Brain microvascular endothelial cell (primary cell): ENCODE results near the gene AFAP1L2.

ENCODE experiments used
- DNase-seq: peaks from one replicate; pipeline ENCODE4 v3.0.0-alpha.2; 2020
- H3K27ac ChIP-seq: fragments of 250-450 bp; sonication (Bioruptor Pico); 2 replicates; pipeline ENCODE4 v1.5.1; 2020; ENCODE audit warnings: mild to moderate bottlenecking, moderate library complexity
- H3K27me3 ChIP-seq: fragments of 250-450 bp; sonication (Bioruptor Pico); replicated peaks from 2 replicates; pipeline ENCODE4 v1.5.1; 2020; ENCODE audit warnings: mild to moderate bottlenecking
- H3K36me3 ChIP-seq: fragments of 250-450 bp; sonication (Bioruptor Pico); replicated peaks from 2 replicates; pipeline ENCODE4 v1.5.1; 2020; ENCODE audit warnings: mild to moderate bottlenecking
- H3K4me3 ChIP-seq: 2 replicates; pipeline ENCODE4 v1.5.1; 2011; ENCODE audit warnings: low read depth, mild to moderate bottlenecking, control low read depth, low read length, moderate library complexity
- CTCF ChIP-seq: IDR thresholded peaks from 2 replicates; pipeline ENCODE4 v1.5.1; 2011; ENCODE audit warnings: low read depth, mild to moderate bottlenecking, moderate library complexity, low read length, control low read depth, inconsistent platforms; ENCODE audit errors: missing control alignments
- in situ Hi-C: cut with HindIII; loops from 2 replicates; pipeline ENCODE4 v1.10.0; 2017; ENCODE audit warnings: low sequenced_read_pairs, low pct_ligation_motif_present

The AFAP1L2 gene

GRCh38 chr10:114290038-114290437 is 114.3 kb downstream of the AFAP1L2 start:
- no peak for DNase-seq
- no peak overlapping the region for H3K27ac ChIP-seq
- no peak overlapping the region for H3K4me3 ChIP-seq

GRCh38 chr10:114289096-114289436 is 115.2 kb downstream of the AFAP1L2 start:
- TF ChIP-seq CTCF, result no peak
- Histone ChIP-seq H3K4me3 (no peak overlapping the region), H3K27ac (no peak overlapping the region), H3K27me3 (no peaks in the 10 kb centered on the region), H3K36me3 (no peaks in the 10 kb centered on the region)
- DNase-seq, result no peak
- in situ Hi-C loops, result no loop called here

More at GRCh38 chr10:114290038-114290437, 114.3 kb downstream of the AFAP1L2 start:
- no peaks in the 10 kb centered on the region for H3K27me3 ChIP-seq
- no peak for TF ChIP-seq CTCF
- H3K36me3 ChIP-seq, result no peaks in the 10 kb centered on the region
- in situ Hi-C loops, result no loop called here

GRCh38 chr10:114288424-114289095 is 115.7 kb downstream of the AFAP1L2 start:
- Histone ChIP-seq H3K4me3 (no peak overlapping the region), H3K27ac (no peak overlapping the region), H3K27me3 (no peaks in the 10 kb centered on the region), H3K36me3 (no peaks in the 10 kb centered on the region)
- no peak for DNase-seq
- TF ChIP-seq CTCF, result no peak
- in situ Hi-C loops, result no loop called here

- TF ChIP-seq CTCF, result no peak
- in situ Hi-C loops, result no loop called here
- H3K4me3 ChIP-seq, result no peak overlapping the region
These were observed 117.4 kb downstream of the AFAP1L2 start for GRCh38 chr10:114286921-114287320.

GRCh38 chr10:114285961-114286441 is 118.3 kb downstream of the AFAP1L2 start:
- Histone ChIP-seq H3K4me3 (no peak overlapping the region), H3K27me3 (no peaks in the 10 kb centered on the region), H3K36me3 (no peaks in the 10 kb centered on the region), H3K27ac (no peak overlapping the region)
- DNase-seq, result no peak
- in situ Hi-C loops, result no loop called here
- TF ChIP-seq CTCF, result no peak

More at GRCh38 chr10:114286921-114287320, 117.4 kb downstream of the AFAP1L2 start:
- H3K27me3 ChIP-seq, result no peaks in the 10 kb centered on the region
- no peak for DNase-seq
- no peaks in the 10 kb centered on the region for H3K36me3 ChIP-seq
- no peak overlapping the region for H3K27ac ChIP-seq

GRCh38 chr10:114284346-114285071 is 119.8 kb downstream of the AFAP1L2 start:
- TF ChIP-seq CTCF, result no peak

More at GRCh38 chr10:114284346-114285071, 119.8 kb downstream of the AFAP1L2 start:
- Histone ChIP-seq H3K27me3 (peaks cover 3% of the 10 kb centered on the region), H3K36me3 (no peaks in the 10 kb centered on the region), H3K4me3 (no peak overlapping the region), H3K27ac (no peak overlapping the region)
- in situ Hi-C loops, result no loop called here
- no peak for DNase-seq
